NCI-H1417 treated with DMSO at 0.1 percent for 48 hours (cell line): ENCODE data around the gene L1CAM.

ENCODE experiments used
- DNase-seq: peaks from one replicate; lab custom pipeline; 2025; lab: John Stamatoyannopoulos, UW

Gene L1CAM

DNA sequence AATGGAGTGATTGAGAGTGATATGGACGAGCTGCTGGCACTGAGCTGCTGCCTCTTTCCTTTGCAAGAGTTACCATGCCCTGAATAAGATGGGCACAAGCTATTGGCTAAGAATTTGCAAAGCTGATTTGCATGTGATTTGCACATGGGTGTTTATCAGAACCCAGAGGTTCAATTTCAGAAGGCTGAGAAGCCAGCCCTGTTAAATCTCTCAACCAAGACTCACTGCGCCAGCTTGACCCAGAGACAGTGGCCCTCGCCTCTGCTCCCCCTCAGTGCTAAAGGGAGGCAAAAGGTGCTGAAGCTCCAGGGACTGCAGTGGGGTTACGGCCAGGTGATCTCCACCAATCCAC lies 39.4 kb upstream of the L1CAM start:
- DNase-seq, result no peak

DNA sequence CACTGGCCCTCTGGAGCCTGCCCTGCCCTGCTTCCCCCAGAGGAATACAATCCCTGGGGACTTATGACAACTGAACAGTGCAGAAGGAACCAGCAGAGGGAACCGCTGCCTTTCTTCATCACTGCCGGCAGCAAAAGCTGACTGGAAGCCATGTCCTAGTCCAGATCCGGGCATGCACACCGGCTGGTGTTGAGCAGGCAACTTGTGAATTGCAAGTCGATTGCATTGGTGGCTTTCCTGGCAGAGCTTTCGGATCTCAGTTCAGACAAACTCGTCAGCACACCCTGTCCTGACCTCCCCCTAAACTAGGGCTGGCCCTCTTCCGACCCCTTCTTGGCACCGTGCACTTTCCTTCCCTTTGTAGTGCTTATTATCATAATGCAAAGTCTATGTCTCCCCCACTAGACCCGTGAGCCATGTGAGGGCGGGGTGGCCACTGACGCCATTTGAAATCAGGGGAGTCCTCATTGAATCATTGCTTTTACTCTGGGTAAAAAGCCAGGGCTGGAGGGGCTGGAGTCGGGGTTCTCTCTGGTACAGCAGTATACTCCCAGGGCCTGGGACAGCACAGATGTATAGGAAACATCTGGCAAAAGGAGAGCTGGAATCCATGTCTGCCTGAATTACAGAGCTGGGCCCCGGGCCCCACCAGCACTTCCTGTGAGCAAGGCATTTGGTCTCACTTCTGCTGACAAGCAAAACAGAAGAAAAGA lies 38.3 kb upstream of the L1CAM start:
- DNase-seq, result no peak

DNA sequence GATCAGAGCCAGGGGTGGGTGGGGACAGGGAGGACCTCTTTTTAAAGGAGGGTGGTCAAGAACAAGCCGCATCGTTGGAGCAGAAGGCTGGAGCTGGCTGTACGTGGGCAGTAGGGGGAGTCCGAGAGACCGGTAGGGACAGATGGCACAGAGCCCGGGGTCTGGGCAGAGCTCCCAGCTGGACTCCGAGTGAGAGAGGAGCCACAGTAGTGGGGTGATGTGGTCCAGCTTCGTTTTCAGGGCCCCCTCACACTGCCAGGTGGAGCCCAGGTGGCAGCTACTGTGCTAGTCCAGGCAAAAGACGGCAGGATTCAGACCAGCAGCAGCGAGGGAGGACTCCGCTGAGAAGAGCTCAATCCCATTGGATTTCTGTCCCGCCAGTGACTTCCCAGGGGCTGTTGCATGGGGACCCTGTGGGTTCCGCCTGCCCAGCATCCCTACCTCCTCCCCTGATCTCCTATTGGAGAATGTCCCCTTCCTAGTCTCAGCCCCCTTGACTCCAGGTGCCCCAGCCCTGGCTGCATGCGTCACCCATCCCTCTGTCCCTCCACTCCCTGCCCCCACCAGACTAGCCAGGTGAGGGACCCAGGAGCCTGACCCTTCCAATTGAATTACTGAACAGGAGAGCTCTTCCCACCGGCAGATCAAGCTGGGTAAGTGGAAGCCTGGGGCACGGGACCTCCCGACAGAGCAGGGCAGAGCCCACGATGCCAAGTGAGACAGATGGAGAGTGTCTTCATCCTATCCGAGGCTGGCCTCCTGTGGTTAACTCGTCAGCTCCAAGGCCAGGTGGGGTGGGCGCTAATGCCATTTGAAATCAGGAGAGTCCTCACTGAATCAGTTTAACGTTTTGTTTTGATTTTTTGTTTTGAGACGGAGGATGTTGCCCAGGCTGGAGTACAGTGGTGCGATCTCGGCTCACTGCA lies 37.2 kb upstream of the L1CAM start:
- DNase-seq, result no peak

DNA sequence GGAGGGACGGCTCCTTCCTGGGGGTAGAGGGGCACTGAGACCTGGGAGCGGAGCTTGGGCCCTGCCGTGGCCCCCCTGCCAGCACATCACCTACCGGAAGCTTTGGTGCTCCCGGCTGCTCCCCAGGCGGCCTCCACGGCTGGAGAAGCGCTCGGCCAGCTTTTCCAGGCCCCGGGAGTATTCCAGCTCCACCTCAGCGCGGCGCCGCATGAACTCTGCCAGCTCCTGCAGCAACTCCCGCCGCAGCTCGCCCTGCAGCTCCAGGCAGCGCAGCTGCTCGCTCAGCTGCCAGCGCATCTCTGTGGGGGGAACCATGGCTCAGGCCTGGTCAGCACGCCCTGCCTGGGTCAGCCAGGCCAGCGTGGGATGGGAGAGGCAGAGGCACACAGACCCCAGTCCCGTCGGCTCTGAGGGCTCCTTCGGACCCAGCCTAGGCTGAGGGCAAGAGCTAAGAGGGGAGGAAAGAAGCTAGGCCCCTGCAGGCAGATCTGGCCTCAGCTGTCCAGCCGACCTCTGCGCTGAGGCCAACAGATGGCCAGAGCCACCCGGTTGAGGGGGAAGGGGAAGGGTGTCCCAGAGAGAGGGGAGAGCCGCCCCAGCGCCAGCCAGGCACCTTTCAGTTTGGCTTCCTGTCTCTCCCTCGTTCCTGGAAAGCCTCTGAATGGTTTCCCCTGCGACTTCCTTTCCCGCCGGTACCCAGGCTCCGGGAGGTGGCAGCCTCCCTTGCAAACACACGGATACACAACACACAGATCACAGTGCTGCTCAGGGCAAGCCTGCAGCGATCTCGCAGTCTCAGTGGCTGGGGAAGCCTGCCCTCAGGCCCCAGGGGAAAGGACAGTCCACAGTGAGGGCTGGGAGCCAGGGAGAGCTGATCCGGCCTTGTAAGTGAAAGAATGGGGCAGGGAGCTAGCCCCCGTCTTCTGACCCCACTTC lies 35.8 kb upstream of the L1CAM start:
- DNase-seq, result no peak

DNA sequence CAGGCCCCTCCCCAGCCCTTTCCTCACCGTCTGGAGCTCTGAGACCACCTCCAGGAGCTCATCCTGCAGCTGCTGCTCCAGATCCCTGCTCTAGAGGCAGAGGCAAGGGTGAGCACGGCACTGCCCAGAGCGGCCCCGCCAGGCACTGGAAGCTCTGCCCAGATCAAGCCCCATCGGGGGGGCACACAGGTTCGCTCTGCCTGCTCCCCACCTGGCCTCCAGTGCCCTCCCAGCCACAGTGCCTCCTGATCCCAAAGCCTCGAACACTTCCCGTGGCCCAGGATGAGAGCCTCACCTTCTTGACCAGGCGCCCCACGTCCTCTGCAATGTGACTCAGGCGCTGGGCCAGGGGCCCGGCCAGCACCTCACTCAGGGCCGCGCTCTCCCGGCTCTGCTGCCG lies 35.1 kb upstream of the L1CAM start:
- DNase-seq, result no peak

DNA sequence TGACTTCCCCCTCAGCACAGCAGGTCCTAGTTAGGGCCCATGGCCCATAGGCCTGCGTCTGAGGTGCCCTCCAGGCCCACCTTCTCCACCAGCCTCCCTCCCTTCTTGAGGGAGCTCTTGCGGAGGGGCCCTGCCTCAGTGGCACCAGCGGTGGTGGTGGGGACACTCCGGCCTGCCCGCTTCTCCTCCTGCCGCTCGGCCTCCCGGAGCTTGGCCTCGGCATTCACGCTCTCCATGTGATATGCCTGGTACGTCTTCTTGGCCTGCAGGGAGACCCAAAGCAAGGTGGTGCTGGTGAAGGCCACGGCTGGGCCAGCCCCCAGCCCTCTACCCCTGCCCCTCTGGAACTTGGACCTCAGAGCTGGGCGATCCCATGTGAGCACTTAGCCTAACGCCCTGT lies 34.6 kb upstream of the L1CAM start:
- DNase-seq, result no peak

DNA sequence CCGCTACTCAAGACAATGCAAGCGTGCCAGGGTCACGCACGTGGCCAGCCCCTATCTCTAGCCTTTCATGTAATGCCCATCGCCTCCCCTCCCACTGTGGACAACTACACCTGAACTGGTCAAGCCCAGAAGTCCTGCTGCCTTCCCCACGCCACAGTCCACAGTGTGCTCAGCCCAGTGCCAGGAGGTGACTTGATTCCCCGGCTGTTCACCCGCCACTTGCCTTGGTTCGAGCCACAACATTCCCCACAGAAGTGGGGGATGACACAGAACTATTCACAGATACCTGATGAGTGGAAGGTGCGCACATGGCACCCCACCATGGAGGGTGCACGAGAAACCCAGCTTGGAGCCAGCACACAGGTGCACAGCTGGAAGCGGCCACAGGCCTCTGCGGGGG lies 33.3 kb upstream of the L1CAM start:
- DNase-seq, result no peak

DNA sequence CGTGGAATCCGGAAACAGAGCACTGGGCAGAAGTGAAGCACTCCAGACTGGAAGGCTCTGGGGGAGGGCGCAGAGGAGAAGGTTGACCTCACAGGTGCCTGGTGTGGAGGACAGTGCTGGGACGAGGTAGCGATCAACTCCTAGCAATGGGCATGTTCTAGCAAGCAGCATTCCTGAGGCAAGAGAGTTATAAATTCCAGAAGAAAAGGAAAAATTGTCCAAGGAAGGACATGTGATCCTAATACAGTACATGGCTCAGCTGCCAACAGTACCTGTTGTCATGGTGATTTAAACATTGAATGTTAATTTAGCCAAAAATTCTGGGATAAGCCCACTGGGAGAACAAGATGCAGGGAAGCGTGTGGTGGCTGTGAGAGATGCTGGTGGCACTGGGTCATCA lies 31.9 kb upstream of the L1CAM start:
- no peak for DNase-seq

DNA sequence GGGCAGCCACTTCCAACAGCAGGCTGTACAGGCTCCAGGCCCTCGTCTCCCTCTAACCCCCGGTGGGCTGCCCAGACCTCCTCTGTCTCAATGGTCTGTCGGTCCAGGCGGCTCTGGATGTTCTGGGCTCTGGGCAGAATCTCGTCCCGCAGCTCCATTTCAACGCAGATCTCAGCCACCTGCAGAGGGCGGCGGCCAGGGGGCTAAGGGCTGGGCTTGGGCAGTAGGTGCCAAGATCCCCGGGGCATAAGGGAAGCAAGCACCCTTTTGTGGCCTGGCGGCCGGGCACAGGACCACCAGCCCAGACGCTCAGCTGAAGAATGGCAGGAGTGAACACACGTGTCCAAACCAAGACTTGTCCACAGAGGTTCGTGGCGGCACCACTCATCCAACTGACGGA lies 27.7 kb upstream of the L1CAM start:
- no peak for DNase-seq

DNA sequence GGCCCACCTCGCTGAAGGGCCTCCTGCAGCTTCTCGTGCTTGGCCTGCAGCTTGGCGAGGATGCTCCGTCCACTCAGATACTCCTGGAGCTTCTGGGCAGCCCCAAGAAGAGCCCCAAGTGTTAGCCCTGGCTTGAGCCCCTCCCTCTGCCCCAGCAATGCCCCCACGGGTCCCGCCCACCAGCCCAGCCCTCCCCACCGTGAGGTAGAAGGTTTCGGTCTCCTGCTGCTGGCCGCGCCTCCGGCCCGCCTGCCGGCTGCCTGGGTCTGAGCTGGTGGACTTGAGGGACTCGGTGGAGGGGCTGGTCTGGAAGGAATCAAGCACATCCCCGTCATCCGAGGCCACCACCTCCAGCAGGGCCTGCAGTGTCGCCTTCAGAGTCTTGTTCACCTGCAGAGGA lies 27.2 kb upstream of the L1CAM start:
- DNase-seq, result no peak

DNA sequence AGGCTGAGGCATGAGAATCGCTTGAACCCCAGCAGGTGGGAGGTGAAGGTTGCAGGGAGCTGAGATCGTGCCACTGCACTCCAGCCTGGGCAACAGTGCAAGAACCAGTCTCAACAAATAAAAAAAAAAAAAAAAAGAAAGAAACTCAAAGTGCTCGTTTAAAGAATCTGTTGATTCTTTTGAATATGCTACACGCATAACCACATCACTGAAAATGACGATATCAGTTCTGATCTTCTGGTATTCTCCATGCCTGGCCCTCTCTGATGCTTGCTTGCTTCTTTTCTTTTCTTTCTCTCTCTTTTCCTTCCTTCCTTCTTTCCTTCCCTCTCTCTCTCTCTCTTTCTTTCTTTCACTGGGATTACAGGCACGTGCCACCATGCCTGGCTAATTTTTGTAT lies 25.8 kb upstream of the L1CAM start:
- no peak for DNase-seq

DNA sequence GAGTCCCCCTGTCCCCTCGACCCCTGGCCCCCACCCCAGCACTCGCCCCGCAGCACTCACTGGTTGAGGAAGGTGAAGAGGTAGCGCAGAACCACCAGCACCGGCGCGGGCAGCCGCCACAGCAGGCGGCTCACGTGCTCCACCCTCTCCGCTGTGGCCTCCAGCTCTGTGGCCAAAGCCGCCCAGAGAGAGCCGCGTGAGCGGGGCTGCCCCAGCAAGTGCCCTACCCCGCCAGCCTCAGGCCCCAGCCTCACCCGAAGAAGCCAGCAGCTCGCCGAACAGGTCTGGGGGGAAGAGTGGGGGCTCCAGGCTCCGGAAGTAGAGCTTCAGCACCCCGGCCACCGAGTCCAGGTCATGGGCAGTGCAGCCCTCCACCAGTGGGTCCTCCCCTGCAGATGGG lies 24.5 kb upstream of the L1CAM start:
- DNase-seq, result no peak

DNA sequence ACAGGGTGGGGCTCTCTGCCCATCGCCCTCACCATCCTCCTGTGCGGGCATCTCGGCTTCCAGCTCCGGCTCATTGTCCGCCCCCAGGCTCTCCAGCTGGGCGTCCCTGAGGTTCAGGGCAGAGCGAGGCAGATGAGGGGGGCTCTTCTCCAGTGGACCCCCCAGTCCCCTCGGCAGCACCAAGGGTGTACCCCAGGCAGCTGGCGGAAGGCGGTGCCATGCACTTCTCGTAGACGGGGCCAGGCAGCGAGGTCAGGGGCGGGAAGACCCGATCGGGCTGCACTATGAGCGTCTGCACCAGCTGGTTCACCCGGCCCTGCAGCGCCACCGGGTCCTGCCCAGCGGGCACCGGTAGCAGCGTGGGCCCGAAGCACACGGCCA lies 24.0 kb upstream of the L1CAM start:
- DNase-seq, result no peak

DNA sequence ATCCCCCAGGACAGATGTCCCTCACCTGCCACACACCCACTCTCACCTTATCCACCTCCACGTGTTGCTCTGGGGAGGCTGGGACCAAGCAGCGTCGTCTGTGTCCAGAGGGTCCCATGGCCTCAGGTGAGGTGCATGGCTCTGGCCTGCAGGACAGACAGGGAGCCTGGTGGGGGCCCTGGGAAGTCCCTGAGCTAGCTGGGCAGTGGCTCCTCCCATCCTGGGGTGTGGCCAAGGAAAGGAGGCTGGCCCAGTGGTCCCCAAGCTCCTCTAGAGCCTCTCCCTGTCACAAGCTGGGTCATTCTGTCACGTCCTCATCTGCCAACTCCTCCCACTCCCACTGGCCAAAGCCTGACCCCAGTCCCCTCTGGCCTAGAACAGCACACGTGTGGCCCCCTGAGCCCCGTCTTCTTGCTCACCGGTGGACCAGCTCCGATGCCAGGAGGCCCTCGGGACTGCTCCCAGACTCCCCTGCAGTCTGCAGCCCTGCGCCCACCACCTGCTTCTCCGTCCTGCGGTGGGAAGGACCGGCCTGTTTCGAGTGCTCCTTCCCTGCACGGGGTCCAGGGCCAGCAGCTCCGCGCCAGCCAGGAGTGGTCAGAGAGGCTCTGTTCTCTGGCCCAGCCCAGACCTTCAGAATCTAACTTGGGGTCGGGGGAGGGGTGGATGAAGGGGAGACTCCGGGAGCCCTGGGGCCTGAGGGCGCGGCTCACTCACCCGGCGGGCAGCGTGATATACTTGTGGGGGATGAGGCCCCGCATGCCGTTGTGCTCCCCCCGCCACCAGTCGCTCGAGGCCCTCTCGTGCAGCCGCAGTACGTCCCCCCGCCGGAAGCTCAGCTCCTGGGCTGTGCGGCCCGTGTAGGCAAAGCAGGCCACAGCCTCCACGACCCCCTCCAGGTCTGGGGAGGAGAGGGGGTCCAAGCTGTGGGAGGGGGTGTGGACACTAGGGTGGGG lies 23.3 kb upstream of the L1CAM start:
- DNase-seq, result no peak

DNA sequence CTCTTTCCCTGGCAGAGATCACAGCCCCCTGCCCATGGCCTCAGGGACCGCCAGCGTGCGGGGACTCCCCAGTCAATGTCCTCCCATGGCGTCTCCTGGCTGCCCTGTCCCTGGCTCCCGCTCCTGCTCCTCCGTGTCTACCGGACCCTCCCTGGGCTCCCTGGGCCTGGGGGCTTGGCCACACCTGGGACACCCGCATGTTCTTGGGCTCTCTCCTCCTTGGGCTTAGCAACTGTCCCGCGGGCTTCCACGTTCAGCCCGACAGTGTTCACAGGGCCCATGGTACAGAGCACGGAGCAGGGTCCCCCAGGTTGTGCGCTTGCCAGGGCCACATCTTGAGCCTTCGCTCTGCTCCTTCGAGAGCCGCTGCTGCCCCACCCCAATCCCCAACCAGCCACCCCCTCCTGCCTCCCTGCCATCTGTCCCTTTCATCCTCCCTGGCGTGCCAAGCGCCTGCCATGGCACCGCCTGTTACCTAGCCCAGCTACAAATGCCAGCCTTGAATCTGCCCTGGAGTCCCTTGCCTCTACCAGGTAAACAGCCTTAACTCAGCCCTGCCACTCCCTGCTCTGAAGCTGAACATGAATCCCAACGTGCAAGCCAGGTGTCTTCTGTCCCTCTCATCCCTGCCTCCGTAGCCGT lies 22.4 kb upstream of the L1CAM start:
- DNase-seq, result no peak

DNA sequence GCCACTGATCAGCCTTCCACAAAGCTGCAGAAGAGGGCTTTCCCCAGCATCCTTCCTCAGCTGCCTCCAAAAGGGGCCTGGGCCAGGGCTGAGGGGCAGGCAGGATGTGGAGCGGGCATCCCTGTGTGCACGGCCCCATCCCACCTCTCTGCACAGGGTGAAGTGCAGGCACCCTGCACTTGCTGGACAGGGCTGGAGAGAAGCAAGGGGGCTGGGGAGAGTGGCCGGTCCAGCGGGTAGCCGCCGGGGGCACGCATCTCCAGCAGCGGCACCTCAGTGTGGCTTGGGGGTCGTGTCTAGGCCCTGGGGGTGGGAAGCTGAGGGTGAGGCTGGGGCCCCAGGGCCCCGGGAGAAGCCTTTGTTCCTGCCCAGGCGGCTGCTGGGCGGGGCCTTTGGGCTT lies 21.5 kb upstream of the L1CAM start:
- no peak for DNase-seq

DNA sequence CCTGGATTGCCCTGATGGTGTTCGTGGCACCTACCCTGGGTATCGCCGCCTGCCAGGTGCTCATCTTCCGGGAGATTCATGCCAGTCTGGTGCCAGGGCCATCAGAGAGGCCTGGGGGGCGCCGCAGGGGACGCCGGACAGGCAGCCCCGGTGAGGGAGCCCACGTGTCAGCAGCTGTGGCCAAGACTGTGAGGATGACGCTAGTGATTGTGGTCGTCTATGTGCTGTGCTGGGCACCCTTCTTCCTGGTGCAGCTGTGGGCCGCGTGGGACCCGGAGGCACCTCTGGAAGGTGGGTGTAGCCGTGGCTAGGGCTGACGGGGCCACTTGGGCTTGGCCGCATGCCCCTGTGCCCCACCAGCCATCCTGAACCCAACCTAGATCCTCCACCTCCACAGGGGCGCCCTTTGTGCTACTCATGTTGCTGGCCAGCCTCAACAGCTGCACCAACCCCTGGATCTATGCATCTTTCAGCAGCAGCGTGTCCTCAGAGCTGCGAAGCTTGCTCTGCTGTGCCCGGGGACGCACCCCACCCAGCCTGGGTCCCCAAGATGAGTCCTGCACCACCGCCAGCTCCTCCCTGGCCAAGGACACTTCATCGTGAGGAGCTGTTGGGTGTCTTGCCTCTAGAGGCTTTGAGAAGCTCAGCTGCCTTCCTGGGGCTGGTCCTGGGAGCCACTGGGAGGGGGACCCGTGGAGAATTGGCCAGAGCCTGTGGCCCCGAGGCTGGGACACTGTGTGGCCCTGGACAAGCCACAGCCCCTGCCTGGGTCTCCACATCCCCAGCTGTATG lies 20.3 kb upstream of the L1CAM start:
- DNase-seq, result no peak

DNA sequence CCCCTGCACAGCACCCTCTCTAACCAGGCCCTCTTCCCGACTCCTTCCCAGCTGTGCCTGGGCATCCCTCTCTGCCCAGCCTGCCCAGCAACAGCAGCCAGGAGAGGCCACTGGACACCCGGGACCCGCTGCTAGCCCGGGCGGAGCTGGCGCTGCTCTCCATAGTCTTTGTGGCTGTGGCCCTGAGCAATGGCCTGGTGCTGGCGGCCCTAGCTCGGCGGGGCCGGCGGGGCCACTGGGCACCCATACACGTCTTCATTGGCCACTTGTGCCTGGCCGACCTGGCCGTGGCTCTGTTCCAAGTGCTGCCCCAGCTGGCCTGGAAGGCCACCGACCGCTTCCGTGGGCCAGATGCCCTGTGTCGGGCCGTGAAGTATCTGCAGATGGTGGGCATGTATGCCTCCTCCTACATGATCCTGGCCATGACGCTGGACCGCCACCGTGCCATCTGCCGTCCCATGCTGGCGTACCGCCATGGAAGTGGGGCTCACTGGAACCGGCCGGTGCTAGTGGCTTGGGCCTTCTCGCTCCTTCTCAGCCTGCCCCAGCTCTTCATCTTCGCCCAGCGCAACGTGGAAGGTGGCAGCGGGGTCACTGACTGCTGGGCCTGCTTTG lies 19.6 kb upstream of the L1CAM start:
- DNase-seq, result no peak
